ENCODE results near the gene CTTN.
"Not testable (repeated sequence)": the region's sequence is repeated elsewhere in the genome, so short reads cannot be mapped to it uniquely, and the experiment has no call there.

Gene CTTN

DNA sequence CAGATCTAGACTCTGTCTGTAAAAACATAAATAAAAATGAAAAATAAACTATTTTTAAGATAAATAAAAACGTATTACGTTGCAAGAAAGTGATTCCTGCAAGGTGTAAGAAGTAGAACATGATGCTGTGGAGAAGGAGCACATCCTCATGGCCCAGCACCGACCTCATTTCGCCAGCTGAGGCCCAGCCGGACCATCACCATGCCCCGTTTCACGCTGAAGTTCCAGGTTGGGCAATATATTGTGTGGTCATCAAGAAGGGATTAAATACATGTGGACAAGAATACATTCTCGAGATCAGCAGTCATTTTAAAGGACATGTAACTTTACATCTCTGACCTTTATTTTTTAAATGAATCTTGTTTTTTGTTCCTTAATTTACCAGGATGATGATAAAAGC, 20.7 kb upstream of the CTTN start:
- in situ Hi-C loops (cut with MboI; ENCODE audit: low pct_unique_long_range_greater_than_20kb, low sequenced_read_pairs): no loop called here

DNA sequence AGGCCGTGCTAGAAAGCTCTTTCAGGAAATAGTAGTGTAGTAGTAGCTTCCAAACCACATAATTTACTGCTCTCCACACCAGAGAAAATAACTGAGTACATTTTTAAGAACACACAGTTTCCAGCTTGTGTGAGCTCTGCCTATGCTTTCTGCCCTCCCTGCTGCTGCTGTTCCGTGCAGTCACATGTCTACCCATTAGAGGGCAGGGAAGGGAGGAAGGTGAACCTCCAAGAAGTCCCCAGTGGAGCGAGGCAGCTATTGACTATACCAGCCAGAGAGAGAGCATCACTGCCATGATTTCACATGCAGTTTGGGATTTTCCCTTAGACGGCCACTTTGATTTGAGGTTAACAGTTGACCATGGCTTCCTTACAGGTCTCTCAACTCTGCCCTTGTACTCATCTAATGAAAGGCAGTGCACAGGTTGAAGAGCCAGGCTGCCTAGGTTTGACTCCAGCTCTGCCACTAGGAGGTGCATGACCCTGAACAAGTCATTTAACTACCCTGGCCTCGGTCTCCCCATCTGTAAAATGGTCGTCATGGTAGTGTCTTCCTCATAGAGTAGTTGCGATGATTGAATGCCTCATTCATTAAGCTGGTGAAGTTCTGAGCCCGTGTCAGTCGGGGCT, 19.7 kb upstream of the CTTN start:
- in situ Hi-C loops (cut with MboI; ENCODE audit: low pct_unique_long_range_greater_than_20kb, low sequenced_read_pairs): no loop called here
- no peak for DNase-seq

More for the DNA sequence above, 20.7 kb upstream of the CTTN start:
- no peak for DNase-seq

DNA sequence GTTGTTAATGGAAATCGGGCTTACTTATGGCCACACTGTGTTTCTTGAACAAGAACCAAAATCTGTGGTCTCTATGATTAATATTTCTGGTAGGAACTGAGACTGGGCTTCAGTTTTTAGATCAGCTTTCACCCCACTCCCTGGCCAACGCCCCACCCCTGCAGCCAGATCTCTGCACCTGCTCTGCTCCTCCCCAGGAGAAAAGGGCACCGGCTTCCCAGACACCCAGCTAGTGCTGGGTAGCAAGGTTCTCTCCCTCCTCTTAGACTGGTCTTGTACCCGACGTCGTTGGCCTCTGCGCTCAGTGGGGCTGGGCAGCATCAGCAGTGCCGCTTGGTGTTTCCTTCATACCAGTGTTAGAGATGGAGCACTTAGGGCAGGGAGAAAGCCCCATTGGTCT, 17.0 kb upstream of the CTTN start:
- in situ Hi-C loops (cut with MboI; ENCODE audit: low pct_unique_long_range_greater_than_20kb, low sequenced_read_pairs): no loop called here
- DNase-seq: no peak

DNA sequence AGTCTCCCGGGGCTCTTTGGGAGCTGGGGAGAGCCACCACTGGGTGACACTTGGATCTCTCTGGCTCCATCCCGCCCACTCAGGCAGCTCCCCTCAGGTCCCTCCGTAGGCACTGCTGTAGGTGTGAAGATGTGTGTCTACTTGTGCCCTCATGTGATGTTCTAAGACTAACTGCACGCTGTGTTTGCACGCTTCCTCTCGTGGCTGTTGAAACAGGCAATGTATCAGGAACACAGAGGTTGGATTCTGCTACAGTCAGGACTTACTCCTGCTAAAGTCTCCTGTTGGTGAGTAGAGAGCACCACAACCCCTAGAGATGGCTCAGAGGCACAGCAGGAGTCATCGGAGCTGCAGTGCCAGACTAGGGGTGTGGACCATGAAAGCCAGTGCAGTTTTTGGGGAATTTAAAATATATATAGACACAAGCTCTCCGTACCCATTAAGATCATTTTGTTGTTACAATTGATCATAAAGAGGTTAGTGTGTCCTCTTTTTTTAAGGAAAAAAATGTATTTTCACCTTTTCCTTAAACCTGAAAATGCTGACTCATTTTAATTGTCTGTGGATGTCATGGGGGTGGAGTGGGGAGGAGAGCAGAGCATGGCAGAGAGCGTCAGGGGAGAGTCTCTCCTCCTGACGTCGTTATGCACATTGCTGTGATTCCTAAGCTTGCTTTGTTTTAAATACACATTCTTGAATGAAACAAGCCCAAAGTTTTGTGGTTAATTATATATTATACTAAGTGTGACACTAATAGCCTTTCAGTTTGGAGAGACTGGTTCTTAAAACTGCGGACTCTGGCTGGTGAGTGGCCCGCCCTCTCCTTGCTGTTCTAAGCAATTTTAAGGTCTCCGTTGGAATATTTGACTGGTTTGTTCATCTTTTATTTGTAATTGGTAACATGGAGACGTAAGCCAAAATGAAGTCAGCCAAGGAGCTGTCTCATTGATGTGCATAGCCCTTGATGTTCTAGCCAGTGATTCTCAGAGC, 16.2 kb upstream of the CTTN start:
- in situ Hi-C loops (cut with MboI; ENCODE audit: low pct_unique_long_range_greater_than_20kb, low sequenced_read_pairs): no loop called here
- no peak for DNase-seq

DNA sequence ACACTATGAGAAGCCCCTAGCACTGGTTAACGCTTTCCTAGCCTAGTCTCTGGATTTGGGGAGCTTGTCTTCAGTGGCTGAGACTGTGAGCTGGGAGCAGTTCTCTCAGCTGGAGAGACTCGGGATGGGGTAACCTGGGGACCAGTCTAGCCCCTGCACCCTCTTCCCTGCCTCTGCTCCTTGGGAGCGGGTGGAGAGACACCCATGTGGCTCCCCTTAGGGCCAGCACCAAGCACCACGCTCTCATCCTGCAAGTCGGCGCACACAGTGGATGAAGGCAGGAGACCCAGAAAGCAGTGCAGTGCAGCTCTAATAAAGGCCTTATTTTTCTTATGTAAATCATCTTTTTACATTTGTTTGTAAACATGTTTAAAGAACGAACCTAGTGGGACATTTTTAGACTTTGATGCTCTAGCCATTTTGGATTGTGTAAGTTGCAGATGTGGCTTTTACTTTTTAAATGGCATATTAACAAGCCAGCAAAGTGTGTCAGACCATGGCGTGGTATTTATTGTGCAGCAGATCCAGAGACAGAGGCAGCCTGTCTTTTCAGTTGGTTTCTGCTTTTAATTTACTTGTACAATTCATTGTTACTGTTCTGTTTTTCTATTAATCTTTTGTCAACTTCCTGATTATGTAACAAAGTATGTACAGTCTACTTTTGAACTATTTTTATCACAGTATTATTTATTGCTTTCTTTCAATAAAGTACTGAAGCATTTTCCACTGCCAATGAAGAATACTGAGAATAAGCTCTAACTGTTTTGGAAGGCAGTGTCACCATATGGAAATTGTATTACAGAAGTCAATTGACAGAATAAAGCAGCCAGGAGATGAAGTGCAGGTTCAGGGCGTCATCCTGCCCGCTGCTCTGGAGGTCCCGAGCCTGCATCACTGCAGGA, 14.4 kb upstream of the CTTN start:
- no peak for DNase-seq
- in situ Hi-C loops (cut with MboI; ENCODE audit: low pct_unique_long_range_greater_than_20kb, low sequenced_read_pairs): no loop called here

DNA sequence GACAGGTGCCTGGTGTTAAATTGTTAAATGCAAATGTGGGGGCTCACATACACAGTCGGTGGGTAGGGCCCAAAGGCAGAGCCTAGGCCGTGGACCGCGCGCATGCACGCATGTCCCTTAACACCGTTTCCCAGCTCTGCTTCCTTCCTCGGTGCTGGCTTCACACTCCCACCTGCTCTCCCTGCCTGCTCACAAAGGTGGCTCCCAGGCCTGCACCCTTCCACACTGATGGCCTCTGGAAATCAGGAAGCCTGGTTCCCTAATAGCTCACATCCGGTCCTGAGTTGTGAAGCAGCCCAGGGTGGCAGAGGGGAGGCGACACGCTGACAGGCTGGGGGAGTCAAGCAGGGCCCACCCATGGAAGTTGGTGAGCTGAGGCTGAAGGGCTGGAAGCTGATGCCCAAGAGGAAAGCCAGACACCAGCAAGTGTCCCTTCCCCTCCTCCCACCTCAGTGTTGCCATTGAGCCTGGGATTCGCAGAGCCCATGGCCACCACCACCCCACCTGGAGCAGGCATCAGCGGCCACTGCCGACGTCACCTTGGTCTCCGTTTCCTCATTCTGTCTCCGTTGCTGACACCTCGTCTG, 13.7 kb upstream of the CTTN start:
- no peak for DNase-seq
- in situ Hi-C loops (cut with MboI; ENCODE audit: low pct_unique_long_range_greater_than_20kb, low sequenced_read_pairs): no loop called here

DNA sequence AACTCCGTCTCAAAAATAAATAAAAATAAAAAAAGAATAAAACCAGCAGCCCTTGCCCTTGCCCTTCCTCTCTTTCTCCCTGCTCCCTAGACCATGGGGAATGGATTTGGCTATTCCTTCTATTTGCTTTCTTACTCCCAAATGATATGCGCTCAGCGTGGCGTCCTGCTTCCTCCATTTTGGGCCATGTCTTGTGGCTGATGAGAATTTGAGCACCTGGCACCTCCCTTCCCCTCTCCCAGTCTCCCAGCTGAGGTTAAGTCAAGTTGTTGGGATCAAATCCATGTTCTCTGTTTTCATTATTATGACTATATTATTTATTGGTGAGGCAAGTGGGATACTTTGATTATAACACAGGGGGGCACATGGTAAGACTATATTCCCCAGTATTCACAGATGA, 10.8 kb upstream of the CTTN start:
- in situ Hi-C loops (cut with MboI; ENCODE audit: low pct_unique_long_range_greater_than_20kb, low sequenced_read_pairs): no loop called here
- DNase-seq: no peak

DNA sequence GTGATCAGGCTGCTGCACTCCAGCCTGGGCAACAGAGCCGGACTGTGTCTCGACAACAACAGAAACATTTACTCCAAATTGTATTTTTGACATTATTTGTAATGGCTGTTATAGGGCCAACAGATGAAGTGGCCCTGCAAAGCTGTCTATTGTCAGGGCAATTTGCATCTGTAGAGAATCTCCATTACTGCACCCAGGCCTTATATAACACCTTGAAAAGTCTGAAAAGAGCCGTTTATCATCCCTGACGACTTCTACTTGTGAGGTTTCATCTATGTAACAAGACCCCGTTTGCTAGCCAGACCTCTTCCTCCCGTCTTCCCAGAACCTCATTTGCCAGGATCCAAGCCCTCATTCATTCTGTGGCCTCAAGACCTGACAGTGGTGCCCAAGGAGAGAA, 9.1 kb upstream of the CTTN start:
- DNase-seq: no peak
- in situ Hi-C loops (cut with MboI; ENCODE audit: low pct_unique_long_range_greater_than_20kb, low sequenced_read_pairs): no loop called here

DNA sequence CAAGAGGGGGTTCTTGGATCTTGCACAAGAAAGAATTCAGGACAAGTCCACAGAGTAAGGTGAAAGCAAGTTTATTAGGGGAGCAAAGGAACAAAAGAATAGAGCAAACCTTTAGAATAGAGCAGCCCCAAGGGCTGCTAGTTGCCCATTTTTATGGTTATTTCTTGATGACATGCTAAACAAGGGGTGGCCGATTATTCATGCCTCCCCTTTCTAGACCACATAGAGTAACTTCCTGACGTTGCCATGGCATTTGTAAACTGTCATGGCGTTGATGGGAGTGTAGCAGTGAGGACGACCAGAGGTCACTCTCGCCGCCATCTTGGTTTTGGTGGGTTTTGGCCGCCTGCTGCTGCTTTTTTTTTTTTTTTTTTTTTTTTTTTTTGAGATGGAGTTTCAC, 7.4 kb upstream of the CTTN start:
- DNase-seq; in situ Hi-C loops (cut with MboI; ENCODE audit: low pct_unique_long_range_greater_than_20kb, low sequenced_read_pairs): not testable (repeated sequence)

DNA sequence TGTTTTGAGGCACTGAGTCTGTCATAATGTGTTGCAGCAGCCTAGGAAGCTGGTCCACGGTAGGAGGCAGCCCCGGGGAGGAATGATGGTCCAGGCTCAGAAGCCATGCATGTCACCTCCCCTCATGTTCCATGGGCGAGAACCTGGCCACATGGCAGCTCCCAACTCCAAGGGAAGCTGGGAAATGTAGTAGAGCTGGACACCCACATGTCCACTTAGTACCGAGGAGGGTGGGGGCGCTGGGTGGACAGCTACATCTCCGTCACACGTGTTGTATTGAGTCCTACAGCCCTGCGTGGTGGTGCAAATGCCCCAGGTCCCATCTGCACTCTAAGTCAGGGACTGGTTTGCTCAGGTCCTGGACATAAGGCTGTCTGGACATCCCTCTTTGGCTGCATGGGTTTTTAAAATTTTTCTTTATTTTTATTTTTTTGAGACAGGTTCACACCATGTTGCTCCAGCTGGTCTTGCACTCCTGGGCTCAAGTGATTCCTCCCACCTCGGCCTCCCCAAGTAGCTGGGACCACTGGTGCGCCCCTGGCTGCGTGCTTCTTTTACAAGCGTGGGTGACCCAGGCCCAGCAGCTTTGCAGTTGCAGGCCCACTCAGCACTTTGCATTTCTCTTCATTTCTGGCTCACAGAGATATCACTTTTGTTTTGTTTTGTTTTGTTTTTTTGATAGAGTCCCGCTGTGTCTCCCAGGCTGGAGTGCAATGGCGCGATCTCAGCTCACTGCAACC, 3.9 kb upstream of the CTTN start:
- DNase-seq: no peak
- in situ Hi-C loops (cut with MboI; ENCODE audit: low pct_unique_long_range_greater_than_20kb, low sequenced_read_pairs): no loop called here

DNA sequence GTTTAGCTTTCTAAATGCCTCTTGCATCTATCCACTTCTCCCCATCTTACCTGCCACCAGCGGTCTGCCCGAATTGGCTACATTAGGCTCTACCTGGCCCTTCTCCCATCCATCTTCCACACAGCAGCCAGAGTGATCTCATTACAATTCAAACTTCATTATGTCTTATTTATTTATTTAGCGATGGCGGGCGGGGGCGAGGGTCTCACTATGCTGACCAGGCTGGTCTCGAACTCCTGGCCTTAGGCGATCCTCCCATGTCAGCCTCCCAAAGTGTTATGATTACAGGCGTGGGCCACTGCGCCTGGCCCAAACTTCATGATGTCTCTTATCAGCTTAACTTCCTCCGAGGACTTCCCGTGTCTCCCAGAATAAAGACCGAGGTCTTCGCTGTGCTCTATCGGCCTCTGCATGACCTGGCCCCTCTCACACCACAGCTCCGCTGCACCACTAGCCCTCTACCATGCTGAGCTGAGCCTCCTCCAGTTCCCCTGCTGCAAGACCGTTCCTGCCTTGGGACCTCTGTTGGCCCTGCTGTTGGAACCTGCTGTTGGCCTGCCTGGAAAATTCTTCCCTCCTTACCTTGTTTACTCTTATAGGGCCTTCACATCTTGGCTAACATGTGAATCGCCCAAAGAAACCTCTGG, 870 bp upstream of the CTTN start:
- in situ Hi-C loops (cut with MboI; ENCODE audit: low pct_unique_long_range_greater_than_20kb, low sequenced_read_pairs): no loop called here
- peak; percentile 67 for DNase-seq

DNA sequence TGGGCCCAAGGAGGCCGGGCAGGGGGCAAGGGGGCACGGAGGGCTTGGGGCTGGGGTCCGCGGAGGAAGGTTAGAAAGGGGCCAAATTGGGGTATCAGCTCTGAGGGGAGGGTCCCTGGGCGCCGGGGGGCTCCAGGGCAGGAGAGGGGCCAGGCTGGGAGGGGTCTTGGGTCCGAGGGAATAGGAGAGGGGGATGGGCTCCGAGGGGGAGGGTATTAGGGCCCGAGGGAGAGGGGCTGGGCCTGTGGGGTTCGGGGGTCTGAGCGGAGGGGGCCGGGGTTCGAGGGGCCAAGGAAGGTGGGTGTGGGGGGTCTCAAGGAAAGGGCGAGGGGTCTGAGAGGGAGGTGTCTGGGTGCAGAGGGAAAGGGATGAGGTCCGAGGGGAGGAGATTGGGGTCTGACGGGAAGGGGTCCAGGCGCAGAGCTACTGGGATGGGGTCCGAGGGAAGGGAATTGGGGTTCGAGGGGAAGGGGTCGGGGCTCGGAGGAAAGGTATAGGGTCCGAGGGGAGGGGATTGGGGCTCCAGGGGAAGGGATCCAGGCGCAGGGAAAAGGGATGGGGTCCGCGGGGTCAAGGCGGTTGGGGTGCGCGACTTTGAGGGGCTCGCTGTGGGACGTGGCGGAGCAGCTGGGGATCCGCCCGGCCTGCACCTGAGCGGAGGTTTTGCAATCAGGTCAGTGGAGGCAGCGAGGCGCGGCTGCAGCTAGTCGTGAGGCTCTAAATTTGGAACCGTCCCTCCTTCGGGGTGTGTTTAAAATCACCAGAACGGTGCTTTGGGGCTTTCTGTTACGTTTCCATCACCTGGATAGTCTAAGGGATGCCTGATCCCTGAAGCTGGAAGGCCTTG, 728 bp downstream of the CTTN start:
- no peak for DNase-seq
- in situ Hi-C loops (cut with MboI; ENCODE audit: low pct_unique_long_range_greater_than_20kb, low sequenced_read_pairs): no loop called here

DNA sequence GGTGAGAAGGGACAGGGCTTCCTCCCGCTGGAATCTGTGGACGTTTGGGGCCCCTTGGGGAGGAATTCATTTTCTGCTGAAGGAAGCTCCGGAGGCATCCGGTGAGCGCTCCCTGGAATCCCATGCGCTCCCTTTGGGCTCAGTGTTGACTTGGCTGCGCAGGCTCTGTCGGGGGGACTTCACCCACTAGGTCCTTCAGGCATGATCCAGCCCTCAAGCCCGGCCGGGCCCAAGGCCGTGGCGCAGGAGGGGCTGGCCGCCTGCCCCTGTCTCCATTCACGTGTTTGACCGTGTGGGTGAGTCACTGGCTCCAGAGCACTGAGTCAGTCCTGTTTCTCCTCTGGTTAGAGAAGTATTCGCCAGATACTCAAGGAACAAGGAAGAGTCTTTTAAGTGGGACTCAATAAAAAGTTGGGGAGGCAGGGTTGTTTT, 1.4 kb downstream of the CTTN start:
- in situ Hi-C loops (cut with MboI; ENCODE audit: low pct_unique_long_range_greater_than_20kb, low sequenced_read_pairs): no loop called here
- no peak for DNase-seq

DNA sequence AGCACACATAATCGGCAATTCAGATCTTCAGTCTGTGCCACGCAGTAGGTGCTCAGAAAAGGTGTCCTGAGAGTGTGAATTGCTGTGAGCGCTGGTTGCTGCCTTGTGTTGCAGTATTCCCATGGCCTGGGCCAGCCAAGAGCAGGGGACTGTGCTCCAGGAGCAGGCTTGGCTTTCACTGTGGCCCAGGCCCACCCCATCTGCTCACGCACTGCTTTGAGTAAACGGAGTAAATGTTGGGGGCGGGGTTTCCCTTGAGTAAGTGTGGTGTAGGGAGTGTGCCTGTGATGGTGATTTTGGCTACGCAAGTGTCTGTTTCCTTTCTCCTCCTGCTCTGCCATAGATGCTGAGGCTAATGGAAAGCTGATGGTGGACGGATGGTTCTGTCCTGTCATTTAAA, 2.3 kb downstream of the CTTN start:
- DNase-seq: no peak
- in situ Hi-C loops (cut with MboI; ENCODE audit: low pct_unique_long_range_greater_than_20kb, low sequenced_read_pairs): no loop called here

DNA sequence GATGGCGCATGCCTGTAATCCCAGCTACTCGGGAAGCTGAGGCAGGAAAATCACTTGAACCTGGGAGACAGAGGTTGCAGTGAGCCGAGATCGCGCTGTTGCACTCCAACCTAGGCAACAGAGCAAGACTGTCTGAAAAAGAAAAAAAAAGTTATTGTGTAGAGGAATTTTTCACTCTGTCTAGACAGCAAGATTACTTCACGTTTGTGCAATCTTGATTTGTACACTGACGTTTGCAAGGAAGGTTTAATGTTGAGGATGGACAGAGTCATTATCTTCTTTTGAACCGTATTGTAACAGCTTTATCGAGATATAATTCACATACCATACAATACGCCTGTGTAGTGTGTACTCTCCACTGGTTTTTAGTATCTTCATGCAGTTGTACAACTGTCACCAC, 3.7 kb downstream of the CTTN start:
- in situ Hi-C loops (cut with MboI; ENCODE audit: low pct_unique_long_range_greater_than_20kb, low sequenced_read_pairs): no loop called here
- DNase-seq: no peak

DNA sequence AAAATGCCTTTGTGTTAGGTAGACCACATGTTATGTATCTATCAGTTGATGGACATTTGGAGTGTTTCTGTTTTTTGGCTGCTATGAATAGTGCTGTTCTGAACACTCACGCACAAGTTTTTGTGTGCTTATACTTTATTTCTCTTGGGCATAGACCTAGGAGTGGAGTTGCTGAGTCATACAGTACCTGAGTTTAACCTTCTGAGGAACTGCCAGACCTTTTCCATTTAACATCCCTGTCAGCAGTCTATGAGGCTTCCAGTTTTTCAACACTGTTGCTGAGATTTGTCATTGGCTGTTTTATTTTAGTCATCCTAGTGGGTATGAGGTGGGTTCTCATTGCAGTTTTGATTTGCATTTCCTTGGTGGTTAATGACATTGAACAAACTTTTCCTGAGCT, 4.4 kb downstream of the CTTN start:
- in situ Hi-C loops (cut with MboI; ENCODE audit: low pct_unique_long_range_greater_than_20kb, low sequenced_read_pairs): no loop called here
- DNase-seq: no peak

DNA sequence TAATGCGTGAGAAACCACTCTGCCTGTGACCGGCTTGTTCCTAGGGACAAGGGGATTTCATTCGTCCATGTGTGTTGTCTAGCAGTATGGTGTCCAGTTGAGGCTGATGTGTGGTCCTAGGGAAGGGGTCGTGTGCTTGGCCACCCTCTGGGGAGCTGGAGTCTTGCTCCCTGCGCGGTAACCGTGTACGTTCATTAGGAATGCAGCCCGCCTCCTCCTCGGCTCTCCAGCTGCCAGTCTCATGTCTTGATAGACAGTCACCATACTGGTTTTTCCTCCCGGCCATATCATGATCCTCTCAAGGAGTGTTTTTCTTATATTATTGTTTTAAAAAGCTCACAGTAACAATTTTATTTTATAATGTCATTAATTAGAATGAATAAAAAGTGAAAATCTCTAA, 5.9 kb downstream of the CTTN start:
- no peak for DNase-seq
- in situ Hi-C loops (cut with MboI; ENCODE audit: low pct_unique_long_range_greater_than_20kb, low sequenced_read_pairs): no loop called here

Data from KBM-7 (cell line).